NCI-H187 (cell line): ENCODE results near the gene HPCAL1.

Source experiments
- DNase-seq, 2 experiments: peaks; one replicate each; lab custom pipeline; 2025; lab: John Stamatoyannopoulos, UW

HPCAL1 gene

GRCh38 chr2:10466801-10467200, 164.1 kb downstream of the HPCAL1 start:
- DNase-seq = no peak

DNA sequence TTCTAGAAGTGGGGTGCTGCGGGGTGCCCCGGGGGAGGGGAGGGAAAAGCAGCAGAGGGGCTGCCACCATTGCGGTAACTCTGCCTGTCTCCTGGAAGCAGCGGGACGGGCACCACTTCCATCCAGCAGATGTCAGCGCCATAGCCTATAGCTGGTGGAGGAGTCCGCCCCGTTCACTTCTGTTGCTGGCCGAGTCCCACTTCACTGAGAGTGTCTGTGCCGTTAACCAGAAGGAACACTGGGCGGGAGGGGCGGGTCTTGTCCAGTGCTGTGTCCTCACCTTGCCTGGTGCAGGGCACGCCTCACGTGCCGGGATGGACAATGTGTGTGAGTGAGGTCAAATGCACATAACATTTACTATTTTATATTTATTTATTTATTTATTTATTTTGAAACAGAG, 164.7 kb downstream of the HPCAL1 start:
- DNase-seq = no peak

DNA sequence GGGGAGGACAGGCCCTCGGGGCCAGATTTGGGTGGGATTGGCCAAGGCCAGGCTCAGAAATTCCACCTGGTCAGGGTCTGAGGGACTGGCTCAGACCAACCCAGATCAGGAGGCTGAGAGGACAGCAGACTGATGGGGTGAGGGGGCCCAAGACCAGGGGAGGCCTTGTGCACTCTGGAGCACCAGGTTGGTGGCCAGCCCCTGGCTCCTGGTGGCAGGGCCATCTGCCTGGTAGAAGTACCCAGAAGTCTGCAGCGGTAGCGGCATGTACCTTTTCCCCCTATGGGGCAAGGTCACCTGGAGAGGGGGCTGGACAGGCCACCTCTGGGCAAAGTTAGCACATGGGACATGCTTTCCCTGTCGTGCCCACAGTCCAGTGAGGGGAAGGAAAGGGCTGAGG, 166.6 kb downstream of the HPCAL1 start:
- DNase-seq = no peak

GRCh38 chr2:10469955-10470608, 167.4 kb downstream of the HPCAL1 start:
- DNase-seq = no peak

DNA sequence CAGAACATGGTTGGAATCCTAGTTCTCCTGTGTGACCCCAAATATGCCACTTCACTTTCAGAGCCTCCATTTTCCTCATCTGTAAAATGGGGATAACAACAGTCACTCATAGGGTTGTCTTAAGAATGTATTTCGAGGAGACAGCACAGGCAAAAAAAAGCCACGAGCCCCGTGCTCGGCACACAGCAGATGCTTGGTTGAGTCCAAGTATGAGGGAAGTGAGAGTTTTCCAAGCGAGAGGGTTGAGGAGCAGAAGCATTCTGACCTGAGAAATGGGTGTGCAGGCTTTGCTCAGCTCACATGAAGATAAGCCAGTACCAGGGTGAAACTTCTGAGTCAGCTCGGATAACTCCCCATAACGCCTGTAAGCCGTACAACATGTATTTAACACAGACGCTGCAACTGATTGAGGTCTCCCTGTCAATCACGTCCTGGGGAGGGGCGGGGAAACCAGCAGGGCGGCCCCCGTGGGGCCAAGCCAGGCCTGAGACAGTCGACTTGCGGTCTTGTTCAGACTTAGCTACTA, 168.4 kb downstream of the HPCAL1 start:
- DNase-seq = no peak

DNA sequence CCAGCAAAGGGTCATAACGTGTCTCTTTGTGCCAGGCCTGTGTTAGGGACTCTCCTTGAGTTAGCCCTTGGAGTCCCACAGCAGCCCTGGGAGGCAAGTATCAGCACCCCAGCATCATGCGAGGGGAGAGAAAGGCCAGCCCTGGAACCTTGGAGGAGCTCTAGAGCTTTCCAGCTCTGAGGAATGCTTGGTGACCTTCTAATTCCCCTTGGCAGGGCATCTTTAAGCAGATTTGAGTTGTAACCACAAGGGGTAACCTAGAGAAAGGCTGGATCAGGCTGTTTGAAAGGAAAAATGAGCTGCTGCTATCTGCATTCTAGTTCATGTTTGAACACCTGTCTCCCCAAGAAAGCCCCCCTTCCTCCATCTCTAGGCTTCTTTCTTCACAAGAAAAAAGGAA, 169.3 kb downstream of the HPCAL1 start:
- DNase-seq = no peak

DNA sequence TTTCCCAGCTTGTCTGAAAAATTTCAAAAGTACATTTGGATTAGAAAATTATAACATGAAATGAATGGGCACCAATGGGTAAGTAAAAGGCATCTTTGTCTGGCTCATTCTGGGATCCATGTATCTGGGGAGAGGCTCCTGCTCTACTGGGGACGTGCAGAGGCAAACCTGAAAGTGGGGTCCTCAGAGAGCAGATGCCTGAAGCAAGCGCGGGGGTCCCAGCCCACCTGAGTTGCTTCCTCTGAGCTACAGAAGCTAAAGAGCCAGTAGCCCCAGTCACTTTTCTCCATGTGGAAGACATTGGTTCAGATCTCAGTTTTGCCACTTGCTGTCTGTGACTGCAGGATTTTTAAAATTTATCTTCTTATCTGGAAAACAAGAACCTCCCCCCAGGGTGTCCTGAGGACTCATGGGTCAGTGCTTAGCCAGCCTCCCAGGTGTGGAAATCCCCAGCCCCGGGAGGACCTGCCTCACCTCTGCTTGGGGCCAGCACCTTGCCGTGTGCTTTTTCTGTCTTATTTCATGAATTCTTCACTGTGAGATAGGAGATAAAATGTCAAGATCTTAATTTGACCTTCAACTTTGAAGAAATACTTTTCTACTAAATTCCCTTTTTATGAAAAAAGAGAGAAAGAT, 170.5 kb downstream of the HPCAL1 start:
- DNase-seq = no peak

- no peak for DNase-seq
Observed at GRCh38 chr2:10475221-10475722, 172.6 kb downstream of the HPCAL1 start.

DNA sequence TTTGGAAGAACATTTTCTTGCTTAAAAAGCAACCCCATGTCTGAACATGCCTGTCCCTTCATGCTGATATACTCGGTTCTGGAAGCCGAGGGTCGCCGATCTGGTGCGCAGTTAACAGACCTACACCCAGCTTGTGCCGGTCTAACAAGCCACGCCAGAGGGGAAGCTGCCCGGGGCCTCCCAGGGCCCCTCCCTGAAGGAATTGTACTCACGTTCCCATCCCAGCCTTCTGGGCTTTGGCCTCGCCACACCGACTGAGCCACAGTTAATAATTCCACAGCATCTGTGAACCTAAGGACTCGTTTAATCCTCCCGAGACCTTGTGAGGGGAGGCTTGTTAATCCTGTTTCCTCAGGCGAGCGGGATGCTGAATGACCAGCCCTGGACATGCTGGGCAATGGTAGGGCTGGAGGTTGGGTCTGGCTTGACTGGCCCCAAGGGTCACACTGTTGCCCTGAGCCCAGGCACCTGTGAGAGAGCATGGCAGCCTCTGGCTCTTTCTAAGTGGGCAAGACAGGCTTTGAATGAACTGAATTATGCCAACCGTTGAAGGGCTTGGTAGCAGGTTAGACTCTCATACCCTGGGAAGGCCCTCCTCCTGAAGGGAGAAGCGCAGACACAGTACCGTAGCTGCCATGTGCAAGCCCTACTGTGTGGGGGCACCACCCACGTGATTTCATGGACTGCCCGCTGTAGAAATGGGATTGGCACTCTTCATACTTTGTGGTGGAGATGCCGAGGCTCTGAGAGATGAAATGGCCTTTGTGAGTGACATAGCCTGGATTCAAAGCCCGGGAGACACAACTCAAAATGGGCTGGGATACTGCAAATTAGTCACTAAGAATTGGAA, 173.3 kb downstream of the HPCAL1 start:
- DNase-seq = no peak

DNA sequence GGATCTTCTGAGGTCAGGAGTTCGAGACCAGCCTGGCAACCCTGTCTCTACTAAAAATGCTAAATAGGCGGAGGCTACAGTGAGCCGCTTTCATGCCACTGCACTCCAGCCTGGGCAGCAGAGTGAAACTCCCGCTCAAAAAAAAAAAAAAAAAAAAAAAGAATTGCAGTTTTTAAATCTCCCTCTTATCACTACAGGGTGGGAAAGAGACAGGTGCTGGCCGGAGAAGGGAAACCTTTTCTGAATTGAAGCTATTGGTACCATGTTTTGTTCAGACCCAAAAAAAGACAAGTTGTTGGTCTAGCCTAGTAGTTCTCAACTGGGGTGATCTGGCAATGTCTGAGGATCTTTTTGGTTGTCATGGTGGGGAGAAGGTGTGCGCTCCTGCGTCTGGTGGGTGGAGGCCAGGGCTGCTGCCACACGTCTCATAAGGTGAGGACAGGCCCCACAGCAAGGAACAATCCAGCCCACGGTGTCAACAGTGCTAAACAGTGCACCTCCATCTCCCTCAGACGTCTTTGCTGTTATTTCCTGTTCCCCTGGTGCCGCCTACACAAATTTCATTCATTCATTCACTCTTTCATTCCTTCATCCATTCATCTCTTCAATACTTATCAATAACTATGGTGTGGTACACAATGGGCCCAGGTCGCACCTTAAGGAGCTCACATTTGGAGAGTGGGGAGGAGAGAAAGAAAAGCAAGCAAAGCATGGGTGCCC, 174.2 kb downstream of the HPCAL1 start:
- no peak for DNase-seq
